Vagina (tissue), 2 donors: ENCODE measurements around the gene FKBP3.

Experiments used
- POLR2A ChIP-seq, 2 donors: fragments of 450-650 bp; IDR thresholded peaks; one replicate each; pipeline ENCODE4 v1.6.1; 2017; ENCODE audit warnings: antibody characterized with exemption in 2 of 2, mild to moderate bottlenecking in 2 of 2, moderate library complexity in 2 of 2
- POLR2AphosphoS5 ChIP-seq, 2 donors: sonication (generic); formaldehyde crosslinking; IDR thresholded peaks; one replicate each; pipeline ENCODE4 v1.9.0; 2017; ENCODE audit warnings: antibody characterized with exemption in 2 of 2, mild to moderate bottlenecking in 2 of 2, low read depth in 1 of 2; ENCODE audit not compliant: insufficient read depth in 1 of 2
- TF ChIP-seq, protein P1 (sequence below), 3 experiments: fragments of 450-650 bp in 2 of 3; fragments of 200-600 bp in 1 of 3; sonication (generic) in 1 of 3; IDR thresholded peaks; one replicate each; pipeline ENCODE4 v1.5.1; 2017 to 2019; ENCODE audit warnings: antibody characterized with exemption in 3 of 3, mild to moderate bottlenecking in 2 of 3, moderate library complexity in 2 of 3

DNA sequence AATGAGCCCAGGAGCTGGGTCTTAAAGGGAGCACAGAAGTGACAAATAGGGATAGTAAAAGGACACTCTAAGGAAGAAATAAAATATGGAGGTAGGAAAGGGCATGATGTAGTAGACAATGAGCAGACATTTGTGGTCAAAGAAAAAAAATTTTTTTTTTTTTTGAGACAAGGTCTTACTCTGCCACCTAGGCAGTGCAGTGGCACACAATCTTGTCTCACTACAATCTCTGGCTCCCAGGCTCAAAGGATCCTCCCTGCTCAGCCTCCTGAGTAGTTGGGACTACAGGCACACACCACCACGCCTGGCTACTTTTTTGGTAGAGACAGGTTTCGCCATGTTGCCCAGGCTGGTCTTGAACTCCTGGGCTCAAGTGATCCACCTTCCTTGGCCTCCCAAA lies 8.5 kb downstream of the FKBP3 start:
- TF ChIP-seq, protein P1, sequence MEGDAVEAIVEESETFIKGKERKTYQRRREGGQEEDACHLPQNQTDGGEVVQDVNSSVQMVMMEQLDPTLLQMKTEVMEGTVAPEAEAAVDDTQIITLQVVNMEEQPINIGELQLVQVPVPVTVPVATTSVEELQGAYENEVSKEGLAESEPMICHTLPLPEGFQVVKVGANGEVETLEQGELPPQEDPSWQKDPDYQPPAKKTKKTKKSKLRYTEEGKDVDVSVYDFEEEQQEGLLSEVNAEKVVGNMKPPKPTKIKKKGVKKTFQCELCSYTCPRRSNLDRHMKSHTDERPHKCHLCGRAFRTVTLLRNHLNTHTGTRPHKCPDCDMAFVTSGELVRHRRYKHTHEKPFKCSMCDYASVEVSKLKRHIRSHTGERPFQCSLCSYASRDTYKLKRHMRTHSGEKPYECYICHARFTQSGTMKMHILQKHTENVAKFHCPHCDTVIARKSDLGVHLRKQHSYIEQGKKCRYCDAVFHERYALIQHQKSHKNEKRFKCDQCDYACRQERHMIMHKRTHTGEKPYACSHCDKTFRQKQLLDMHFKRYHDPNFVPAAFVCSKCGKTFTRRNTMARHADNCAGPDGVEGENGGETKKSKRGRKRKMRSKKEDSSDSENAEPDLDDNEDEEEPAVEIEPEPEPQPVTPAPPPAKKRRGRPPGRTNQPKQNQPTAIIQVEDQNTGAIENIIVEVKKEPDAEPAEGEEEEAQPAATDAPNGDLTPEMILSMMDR (IDR thresholded peaks at IDR 0.05) = no peak
- no peak for TF ChIP-seq POLR2A (IDR thresholded peaks at IDR 0.05)
- no peak for TF ChIP-seq POLR2AphosphoS5 (IDR thresholded peaks at IDR 0.05; ENCODE audit: insufficient read depth in 1 of 2, low read depth in 1 of 2)
